Mammary epithelial cell (primary cell): ENCODE data around the gene NCBP3.
A peak's percentile ranks its signal among the peaks of the same experiment; 100 is the strongest.

ENCODE experiments used
- CTCF ChIP-seq, 2 donors: IDR thresholded peaks in 1 of 2; conservative IDR thresholded peaks in 1 of 2; 2 replicates each; pipeline ENCODE4 v1.5.1; 2011 to 2012; ENCODE audit warnings: inconsistent platforms in 2 of 2, low read length in 2 of 2, mild to moderate bottlenecking in 2 of 2, control low read depth in 1 of 2, low read depth in 1 of 2; ENCODE audit not compliant: insufficient read depth in 1 of 2; ENCODE audit errors: extremely low read depth in 1 of 2
- EZH2 ChIP-seq: IDR thresholded peaks from 2 replicates; pipeline ENCODE4 v1.6.1; 2012; ENCODE audit warnings: low read length, inconsistent platforms, borderline replicate concordance

- TF ChIP-seq CTCF (conservative IDR thresholded peaks at IDR 0.05 in 1 of 2, IDR thresholded peaks at IDR 0.05 in 1 of 2; ENCODE audit: extremely low read depth in 1 of 2, insufficient read depth in 1 of 2, low read depth in 1 of 2, low read length in 2 of 2) (peak; percentile 87 to 91), EZH2 (no peak)
Observed at GRCh38 chr17:3827124-3827773, 18.8 kb downstream of the NCBP3 start.
